Measurements from ENCODE around the gene LRG1. TPM values are rescaled to one million over a fixed set of nuclear protein-coding genes. Genes with fewer than 3 reads are reported as not detected.
A peak's percentile ranks its signal among the peaks of the same experiment; 100 is the strongest.

The LRG1 gene
- total RNA-seq, 2 donors from 2014 or later = 2.5 to 3.6 TPM

DNA sequence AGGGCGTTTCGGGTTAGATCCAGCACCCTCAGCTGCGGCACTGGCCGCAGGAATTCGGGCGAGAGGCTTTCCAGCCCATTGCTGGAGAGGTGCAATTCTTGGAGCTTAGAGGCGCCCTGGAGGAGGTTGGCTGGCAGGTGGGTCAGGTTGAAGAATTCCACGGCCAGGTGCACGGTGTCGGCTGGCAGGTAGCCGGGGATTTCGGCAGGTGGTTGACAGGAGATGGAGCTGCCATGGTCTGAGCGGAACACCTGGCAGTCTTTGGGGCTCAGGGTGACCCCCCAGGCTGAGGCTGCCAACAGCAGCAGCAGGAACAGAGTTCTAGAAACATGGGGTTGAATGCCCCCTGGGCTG lies 1.3 kb downstream of the LRG1 start:
- Histone ChIP-seq H3K9me3 (no peaks in the 10 kb centered on the region), H3K27ac (no peak overlapping the region), H3K4me1 (replicated peaks) (no peaks in the 10 kb centered on the region), H3K27me3 (replicated peaks; ENCODE audit: insufficient read depth) (no peaks in the 10 kb centered on the region), H3K36me3 (no peaks in the 10 kb centered on the region), H3K4me3 (no peak overlapping the region)
- no peak for DNase-seq (ENCODE audit: low spot score)
- 87% methylated on average over 13 of the region's 13 CpGs for WGBS
- intact Hi-C loops (cut with DNase I) = no loop called here
- TF ChIP-seq, protein P1, sequence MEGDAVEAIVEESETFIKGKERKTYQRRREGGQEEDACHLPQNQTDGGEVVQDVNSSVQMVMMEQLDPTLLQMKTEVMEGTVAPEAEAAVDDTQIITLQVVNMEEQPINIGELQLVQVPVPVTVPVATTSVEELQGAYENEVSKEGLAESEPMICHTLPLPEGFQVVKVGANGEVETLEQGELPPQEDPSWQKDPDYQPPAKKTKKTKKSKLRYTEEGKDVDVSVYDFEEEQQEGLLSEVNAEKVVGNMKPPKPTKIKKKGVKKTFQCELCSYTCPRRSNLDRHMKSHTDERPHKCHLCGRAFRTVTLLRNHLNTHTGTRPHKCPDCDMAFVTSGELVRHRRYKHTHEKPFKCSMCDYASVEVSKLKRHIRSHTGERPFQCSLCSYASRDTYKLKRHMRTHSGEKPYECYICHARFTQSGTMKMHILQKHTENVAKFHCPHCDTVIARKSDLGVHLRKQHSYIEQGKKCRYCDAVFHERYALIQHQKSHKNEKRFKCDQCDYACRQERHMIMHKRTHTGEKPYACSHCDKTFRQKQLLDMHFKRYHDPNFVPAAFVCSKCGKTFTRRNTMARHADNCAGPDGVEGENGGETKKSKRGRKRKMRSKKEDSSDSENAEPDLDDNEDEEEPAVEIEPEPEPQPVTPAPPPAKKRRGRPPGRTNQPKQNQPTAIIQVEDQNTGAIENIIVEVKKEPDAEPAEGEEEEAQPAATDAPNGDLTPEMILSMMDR (IDR thresholded peaks at IDR 0.05) = no peak
- TF ChIP-seq POLR2AphosphoS5 (IDR thresholded peaks at IDR 0.05) (no peak), POLR2A (IDR thresholded peaks at IDR 0.05) (no peak)

DNA sequence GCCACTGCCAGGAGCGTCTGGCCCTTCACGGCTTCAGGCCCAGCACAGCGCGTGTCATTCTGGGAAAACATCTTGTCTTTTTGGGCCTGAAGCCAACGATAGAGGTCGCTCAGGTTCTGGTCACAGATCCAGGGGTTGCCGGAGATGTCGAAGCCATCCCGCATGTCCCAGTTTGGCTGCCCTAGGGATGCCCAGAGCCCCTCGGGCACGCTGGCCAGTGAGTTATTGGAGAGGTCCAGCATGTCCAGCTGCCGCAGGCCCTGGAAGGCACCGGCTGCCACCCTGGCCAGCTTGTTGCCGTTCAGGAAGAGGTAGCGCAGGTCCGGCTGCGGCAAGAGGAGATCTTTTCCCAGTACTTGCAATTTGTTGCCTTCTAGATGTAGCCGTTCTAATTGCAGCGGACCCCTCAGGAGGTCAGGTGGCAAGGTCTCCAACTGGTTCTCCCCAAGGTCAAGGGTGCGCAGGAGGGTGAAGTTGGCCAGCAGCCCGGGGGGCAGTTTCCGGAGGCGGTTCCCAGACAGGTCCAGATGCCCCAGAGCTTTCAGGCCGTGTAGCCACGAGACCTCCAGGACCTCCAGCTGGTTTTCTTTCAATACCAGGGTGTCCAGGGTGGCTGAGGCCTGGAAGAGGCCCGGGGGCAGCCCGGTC lies 1.8 kb downstream of the LRG1 start:
- no peak overlapping the region for H3K4me3 ChIP-seq
- no peaks in the 10 kb centered on the region for H3K4me1 ChIP-seq (replicated peaks)

DNA sequence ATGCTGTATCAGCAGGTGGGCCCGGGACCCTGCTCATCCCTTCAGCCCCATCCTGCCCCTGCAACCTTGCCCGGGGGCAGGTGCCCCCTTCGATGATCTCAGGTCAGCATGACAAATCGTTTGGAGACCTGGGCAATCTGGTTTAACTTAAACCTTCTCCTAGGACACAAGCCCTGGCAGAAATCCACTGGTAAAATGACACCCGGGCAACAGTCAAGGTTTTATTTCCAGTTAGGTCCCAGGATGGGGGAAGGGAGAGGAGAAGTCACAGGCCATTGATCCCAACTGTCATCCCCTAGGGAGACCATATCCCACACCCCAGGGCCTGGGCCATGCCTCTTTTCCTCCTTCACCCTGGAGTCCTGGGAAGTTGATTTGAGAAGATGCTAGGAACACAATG lies 3.0 kb downstream of the LRG1 start:
- no peak overlapping the region for H3K4me3 ChIP-seq
- no peaks in the 10 kb centered on the region for H3K4me1 ChIP-seq (replicated peaks)
- no peak for DNase-seq (ENCODE audit: low spot score)
- H3K27ac ChIP-seq = no peak overlapping the region
- H3K27me3 ChIP-seq (replicated peaks; ENCODE audit: insufficient read depth) = no peaks in the 10 kb centered on the region
- no peaks in the 10 kb centered on the region for H3K9me3 ChIP-seq
- no peak for TF ChIP-seq POLR2AphosphoS5 (IDR thresholded peaks at IDR 0.05)
- no peak for TF ChIP-seq POLR2A (IDR thresholded peaks at IDR 0.05)
- TF ChIP-seq, protein P1 (IDR thresholded peaks at IDR 0.05) = no peak
- WGBS = 37% methylated on average over 5 of the region's 5 CpGs
- intact Hi-C loops (cut with DNase I) = no loop called here
- H3K36me3 ChIP-seq = no peaks in the 10 kb centered on the region

More for the DNA sequence above, 1.8 kb downstream of the LRG1 start:
- no peak for DNase-seq (ENCODE audit: low spot score)
- Histone ChIP-seq H3K27me3 (replicated peaks; ENCODE audit: insufficient read depth) (no peaks in the 10 kb centered on the region), H3K9me3 (no peaks in the 10 kb centered on the region), H3K36me3 (no peaks in the 10 kb centered on the region), H3K27ac (no peak overlapping the region)
- 79% methylated on average over 27 of the region's 27 CpGs for WGBS
- intact Hi-C loops (cut with DNase I) = no loop called here
- TF ChIP-seq, protein P1 (IDR thresholded peaks at IDR 0.05) = no peak
- no peak for TF ChIP-seq POLR2AphosphoS5 (IDR thresholded peaks at IDR 0.05)
- TF ChIP-seq POLR2A (IDR thresholded peaks at IDR 0.05) = no peak

DNA sequence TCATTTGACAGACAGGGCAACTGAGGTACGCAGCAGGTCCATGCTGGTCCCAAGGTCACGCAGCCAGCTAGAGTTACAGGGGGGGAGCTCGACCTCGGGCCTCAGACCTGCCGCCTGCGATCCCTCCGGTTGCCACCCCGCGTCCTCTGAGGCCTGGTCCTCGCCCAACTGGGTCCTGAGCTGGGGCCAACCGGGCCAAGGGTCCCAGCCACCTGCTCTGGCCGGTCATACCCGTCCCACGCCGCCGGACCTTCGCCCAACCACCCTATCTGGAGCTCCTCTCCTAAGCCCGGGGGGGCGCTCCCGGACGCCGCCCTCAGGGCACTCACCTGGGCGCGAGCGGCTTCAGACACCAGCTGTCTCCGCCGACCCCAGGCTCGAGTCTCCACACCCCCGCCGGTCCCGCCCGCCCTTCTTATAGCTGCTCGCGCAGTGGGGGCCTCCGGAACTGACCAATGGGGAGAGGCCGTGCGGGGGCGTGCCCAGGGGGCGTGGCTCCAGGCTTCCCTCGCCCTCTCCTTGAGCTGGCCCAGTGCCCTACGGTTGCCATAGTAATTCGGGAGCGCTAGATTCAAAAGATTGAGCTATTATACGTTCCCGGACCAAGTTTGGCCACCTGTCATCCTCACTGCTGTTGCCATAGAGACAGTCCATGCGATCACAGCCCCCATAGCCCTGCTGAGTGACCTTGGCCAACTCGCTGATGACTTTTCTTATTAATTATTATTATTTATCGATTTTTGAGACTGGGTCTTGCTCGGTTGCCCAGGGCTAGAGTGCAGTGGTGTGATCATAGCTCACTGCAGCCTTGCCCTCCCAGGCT lies 4.8 kb downstream of the LRG1 start, which contains the start of gene PLIN5:
Gene PLIN5, minus strand, starts transcription at position 389 of the 823 bp plus-strand sequence. CDS start 1,150 bp downstream, outside the sequence.
- Histone ChIP-seq H3K9me3 (no peaks in the 10 kb centered on the region), H3K4me3 (peak within 1 kb of the TSS; percentile 15 to 33), H3K4me1 (replicated peaks) (no peaks in the 10 kb centered on the region), H3K27me3 (replicated peaks; ENCODE audit: insufficient read depth) (no peaks in the 10 kb centered on the region), H3K36me3 (no peaks in the 10 kb centered on the region), H3K27ac (peak within 1 kb of the TSS in 1 of 2 donors; percentile 60)
- intact Hi-C loops (cut with DNase I) = no loop called here
- 9% methylated on average over 46 of the region's 49 CpGs for WGBS
- TF ChIP-seq POLR2A (IDR thresholded peaks at IDR 0.05) (peak; percentile 49), POLR2AphosphoS5 (IDR thresholded peaks at IDR 0.05) (peak; percentile 33)
- TF ChIP-seq, protein P1 (IDR thresholded peaks at IDR 0.05) = peak in 1 of 4 experiments; percentile 7
- peak; percentile 64 for DNase-seq (ENCODE audit: low spot score)
